ENCODE measurements around the gene TBX10. TPM values are rescaled to one million over a fixed set of nuclear protein-coding genes. Genes with fewer than 3 reads are reported as not detected.
"Not testable (repeated sequence)": the region's sequence is repeated elsewhere in the genome, so short reads cannot be mapped to it uniquely, and the experiment has no call there.

TBX10 gene
- total RNA-seq, 2 experiments from 2014 or later = not detected

DNA sequence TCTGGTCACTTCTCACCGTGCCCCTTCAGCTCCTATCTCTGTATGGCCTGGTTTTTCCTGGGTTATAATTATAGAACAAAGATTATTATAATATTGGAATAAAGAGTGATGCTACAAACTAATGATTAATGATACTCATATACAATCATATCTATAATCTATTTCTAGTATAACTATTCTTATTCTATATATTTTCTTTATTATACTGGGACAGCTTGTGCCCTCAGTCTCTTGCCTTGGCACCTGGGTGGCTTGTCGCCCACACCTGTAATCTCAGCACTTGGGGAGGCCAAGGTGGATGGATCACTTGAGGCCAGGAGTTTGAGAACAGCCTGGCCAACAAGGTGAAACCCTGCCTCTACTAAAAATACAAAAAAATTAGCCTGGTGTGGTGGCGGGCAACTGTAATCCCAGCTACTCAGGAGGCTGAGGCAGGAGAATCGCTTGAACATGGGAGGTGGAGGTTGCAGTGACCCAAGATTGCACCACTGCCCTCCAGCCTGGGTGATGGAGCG lies 20.1 kb upstream of the TBX10 start:
- H3K27ac ChIP-seq (ENCODE audit: low read depth in 1 of 2, low read length in 2 of 2); H3K9me3 ChIP-seq (ENCODE audit: control insufficient read depth in 1 of 2, insufficient read depth in 1 of 2, low read length in 2 of 2); H3K27ac Mint-ChIP-seq; H3K36me3 ChIP-seq (ENCODE audit: insufficient read depth, low read length); H3K27me3 Mint-ChIP-seq; H3K4me1 Mint-ChIP-seq (ENCODE audit: low read depth); H3K36me3 Mint-ChIP-seq (ENCODE audit: low read depth); ATAC-seq (ENCODE audit: poor library complexity); H3K4me3 ChIP-seq (ENCODE audit: low read length); H3K4me3 Mint-ChIP-seq; H3K4me1 ChIP-seq (ENCODE audit: insufficient read depth, low read length); DNase-seq; H3K9me3 Mint-ChIP-seq; H3K27me3 ChIP-seq (ENCODE audit: control insufficient read depth in 1 of 2, insufficient read depth in 2 of 2, low read length in 2 of 2): not testable (repeated sequence)
- POLR2A ChIA-PET = interaction anchor here (0.7 to 4.2 kb wide), 5 partner anchors 9 to 76 kb away, joined by 3 to 32 read pairs (median 3); partner anchors contain the start of genes ACY3, GSTP1 and NUDT8
- intact Hi-C loops (cut with DNase I, micrococcal nuclease) = loop anchor here (1.0 to 10.0 kb wide), 6 partner anchors 19 to 307 kb away; partner anchors contain the start of genes NUDT8 (in 2 of the 2) and POLD4 (in 2 of the 2)
- TF ChIP-seq, protein P1, sequence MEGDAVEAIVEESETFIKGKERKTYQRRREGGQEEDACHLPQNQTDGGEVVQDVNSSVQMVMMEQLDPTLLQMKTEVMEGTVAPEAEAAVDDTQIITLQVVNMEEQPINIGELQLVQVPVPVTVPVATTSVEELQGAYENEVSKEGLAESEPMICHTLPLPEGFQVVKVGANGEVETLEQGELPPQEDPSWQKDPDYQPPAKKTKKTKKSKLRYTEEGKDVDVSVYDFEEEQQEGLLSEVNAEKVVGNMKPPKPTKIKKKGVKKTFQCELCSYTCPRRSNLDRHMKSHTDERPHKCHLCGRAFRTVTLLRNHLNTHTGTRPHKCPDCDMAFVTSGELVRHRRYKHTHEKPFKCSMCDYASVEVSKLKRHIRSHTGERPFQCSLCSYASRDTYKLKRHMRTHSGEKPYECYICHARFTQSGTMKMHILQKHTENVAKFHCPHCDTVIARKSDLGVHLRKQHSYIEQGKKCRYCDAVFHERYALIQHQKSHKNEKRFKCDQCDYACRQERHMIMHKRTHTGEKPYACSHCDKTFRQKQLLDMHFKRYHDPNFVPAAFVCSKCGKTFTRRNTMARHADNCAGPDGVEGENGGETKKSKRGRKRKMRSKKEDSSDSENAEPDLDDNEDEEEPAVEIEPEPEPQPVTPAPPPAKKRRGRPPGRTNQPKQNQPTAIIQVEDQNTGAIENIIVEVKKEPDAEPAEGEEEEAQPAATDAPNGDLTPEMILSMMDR (IDR thresholded peaks at IDR 0.05) = peak; percentile 29
- CTCF ChIA-PET = interaction anchor here (0.6 to 2.1 kb wide), 7 partner anchors 9 to 45 kb away, joined by 3 to 28 read pairs (median 4); partner anchors contain the start of genes ACY3, NUDT8 and TBX10

DNA sequence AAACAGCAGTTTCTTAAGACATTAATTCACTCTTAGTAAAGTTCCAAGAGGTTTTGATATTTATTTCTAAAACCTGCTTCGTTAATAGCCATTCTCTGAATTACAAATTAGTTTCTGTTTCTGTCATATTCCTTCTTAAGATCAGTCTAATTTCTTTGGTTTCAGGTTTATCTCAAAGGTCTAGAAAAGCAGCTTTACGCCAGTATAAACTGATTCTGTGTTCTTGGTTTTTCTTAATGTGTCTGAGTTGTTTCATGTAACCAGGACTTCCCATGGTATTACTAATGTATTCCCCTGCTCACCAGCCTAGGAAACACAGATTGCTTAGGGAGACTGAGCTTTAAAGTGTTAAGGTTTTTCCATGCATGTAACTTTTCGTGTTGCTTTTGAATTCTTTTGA lies 17.7 kb upstream of the TBX10 start:
- intact Hi-C loops (cut with DNase I, micrococcal nuclease) = loop anchor here (5.0 to 10.0 kb wide), 2 partner anchors 302 to 305 kb away; partner anchors contain the start of gene POLD4 (in 2 of the 2)
- H3K36me3 Mint-ChIP-seq (ENCODE audit: low read depth) = no peaks in the 10 kb centered on the region
- ATAC-seq (ENCODE audit: poor library complexity) (no peak), DNase-seq (no peak)
- ChIA-PET CTCF (interaction anchor here (1.1 to 3.9 kb wide), 2 partner anchors 11 to 28 kb away, joined by 3 to 15 read pairs; partner anchors contain the start of gene NUDT8), POLR2A (interaction anchor here (4.2 kb wide), 1 partner anchor 28 kb away, joined by 32 read pairs; the partner anchor contains the start of gene NUDT8)
- H3K9me3 ChIP-seq (ENCODE audit: control insufficient read depth in 1 of 2, insufficient read depth in 1 of 2, low read length in 2 of 2) = no peaks in the 10 kb centered on the region
- no peak overlapping the region for H3K27ac ChIP-seq (ENCODE audit: low read depth in 1 of 2, low read length in 2 of 2)
- no peaks in the 10 kb centered on the region for H3K4me1 Mint-ChIP-seq (ENCODE audit: low read depth)
- H3K27me3 ChIP-seq (ENCODE audit: control insufficient read depth in 1 of 2, insufficient read depth in 2 of 2, low read length in 2 of 2) = no peaks in the 10 kb centered on the region
- no peaks in the 10 kb centered on the region for H3K36me3 ChIP-seq (ENCODE audit: insufficient read depth, low read length)
- no peaks in the 10 kb centered on the region for H3K27me3 Mint-ChIP-seq
- H3K4me3 Mint-ChIP-seq = no peak overlapping the region
- H3K4me3 ChIP-seq (ENCODE audit: low read length) = no peak overlapping the region
- no peaks in the 10 kb centered on the region for H3K9me3 Mint-ChIP-seq
- TF ChIP-seq, protein P1 (IDR thresholded peaks at IDR 0.05) = no peak
- no peak overlapping the region for H3K27ac Mint-ChIP-seq
- H3K4me1 ChIP-seq (ENCODE audit: insufficient read depth, low read length) = peaks cover 3% of the 10 kb centered on the region

DNA sequence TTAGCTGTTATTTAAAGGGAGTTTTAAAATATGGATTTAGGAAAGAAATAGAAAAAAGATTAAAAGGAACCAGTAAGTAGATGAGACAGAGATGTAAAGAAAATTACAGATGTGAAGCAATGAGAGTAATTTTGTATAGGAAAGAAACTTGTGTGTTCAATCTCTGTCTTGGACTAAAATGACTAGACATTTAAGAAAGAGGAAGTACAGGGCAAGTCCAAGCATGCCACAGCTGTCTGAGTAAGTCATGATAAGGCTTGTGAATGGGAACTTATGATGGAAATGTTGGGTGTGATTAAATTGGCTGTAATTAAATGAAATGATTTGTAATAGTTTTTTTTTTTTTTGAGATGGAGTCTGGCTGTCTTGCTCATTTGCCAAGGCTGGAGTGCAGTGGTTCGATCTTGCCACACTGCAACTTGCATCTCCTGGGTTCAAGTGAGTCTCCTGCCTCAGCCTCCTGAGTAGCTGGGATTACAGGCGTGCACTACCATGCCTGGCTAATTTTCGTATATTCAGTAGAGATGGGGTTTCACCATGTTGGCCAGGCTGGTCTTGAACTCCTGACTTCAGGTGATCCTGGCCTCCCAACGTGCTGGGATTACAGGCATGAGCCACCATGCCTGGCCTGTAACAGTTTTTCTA lies 16.8 kb upstream of the TBX10 start:
- no peak overlapping the region for H3K27ac ChIP-seq (ENCODE audit: low read depth in 1 of 2, low read length in 2 of 2)
- H3K27ac Mint-ChIP-seq = no peak overlapping the region
- POLR2A ChIA-PET = interaction anchor here (1.5 kb wide), 1 partner anchor 26 kb away, joined by 4 read pairs; the partner anchor contains the start of gene NUDT8
- H3K4me3 Mint-ChIP-seq = no peak overlapping the region
- TF ChIP-seq, protein P1 (IDR thresholded peaks at IDR 0.05) = no peak
- peaks cover 3% of the 10 kb centered on the region for H3K4me1 ChIP-seq (ENCODE audit: insufficient read depth, low read length)
- peak in 1 of 14 experiments; percentile 14 for DNase-seq
- H3K36me3 ChIP-seq (ENCODE audit: insufficient read depth, low read length) = no peaks in the 10 kb centered on the region
- no peaks in the 10 kb centered on the region for H3K9me3 Mint-ChIP-seq
- no peaks in the 10 kb centered on the region for H3K27me3 ChIP-seq (ENCODE audit: control insufficient read depth in 1 of 2, insufficient read depth in 2 of 2, low read length in 2 of 2)
- no peaks in the 10 kb centered on the region for H3K9me3 ChIP-seq (ENCODE audit: control insufficient read depth in 1 of 2, insufficient read depth in 1 of 2, low read length in 2 of 2)
- ATAC-seq (ENCODE audit: poor library complexity) = no peak
- H3K4me1 Mint-ChIP-seq (ENCODE audit: low read depth) = no peaks in the 10 kb centered on the region
- intact Hi-C loops (cut with DNase I, micrococcal nuclease) = loop anchor here (5.0 to 10.0 kb wide), 2 partner anchors 302 to 304 kb away; partner anchors contain the start of gene POLD4 (in 2 of the 2)
- no peak overlapping the region for H3K4me3 ChIP-seq (ENCODE audit: low read length)
- no peaks in the 10 kb centered on the region for H3K27me3 Mint-ChIP-seq
- CTCF ChIA-PET = interaction anchor here (1.1 to 3.9 kb wide), 2 partner anchors 10 to 27 kb away, joined by 3 to 15 read pairs; partner anchors contain the start of gene NUDT8
- no peaks in the 10 kb centered on the region for H3K36me3 Mint-ChIP-seq (ENCODE audit: low read depth)

Data from CD4-positive, alpha-beta T cell (primary cell).